Fibroblast of skin of back (primary cell): ENCODE data around the gene ANXA11.
"Not testable (repeated sequence)": the region's sequence is repeated elsewhere in the genome, so short reads cannot be mapped to it uniquely, and the experiment has no call there.

Experiments used
- DNase-seq: peaks from one replicate; pipeline ENCODE4 v3.0.0-alpha.2; 2013

The ANXA11 gene

GRCh38 chr10:80144696-80145131 lies 60.6 kb downstream of the ANXA11 start:
- DNase-seq: no peak

GRCh38 chr10:80144067-80144695 lies 61.2 kb downstream of the ANXA11 start:
- no peak for DNase-seq

GRCh38 chr10:80141696-80142460 lies 63.5 kb downstream of the ANXA11 start:
- DNase-seq: no peak

DNA sequence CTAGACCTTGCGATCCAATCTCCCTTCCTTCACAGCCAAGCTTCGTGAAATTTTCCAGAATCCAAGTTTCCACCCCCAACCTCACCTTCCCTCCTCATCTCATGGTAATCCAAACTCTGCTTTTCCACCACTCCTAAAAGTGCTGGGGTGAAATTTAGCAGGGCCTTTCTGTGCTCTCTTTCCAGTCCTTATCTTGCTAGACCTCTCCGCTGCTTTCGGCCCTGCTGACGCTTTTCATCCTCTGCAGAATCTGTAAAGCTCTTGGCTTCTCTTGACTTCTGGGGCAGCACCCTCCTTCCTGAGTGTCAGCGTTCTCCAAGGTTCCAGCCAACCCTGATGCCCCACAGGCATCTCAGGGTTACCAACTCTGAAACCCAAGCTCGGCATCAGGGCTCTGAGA lies 65.1 kb downstream of the ANXA11 start:
- no peak for DNase-seq

- no peak for DNase-seq
These were observed 66.1 kb downstream of the ANXA11 start for GRCh38 chr10:80139265-80139664.

- DNase-seq: no peak
These were observed 67.4 kb downstream of the ANXA11 start for GRCh38 chr10:80137920-80138319.

- DNase-seq: peak; percentile 61
These were observed 68.1 kb downstream of the ANXA11 start for GRCh38 chr10:80137031-80137862.

GRCh38 chr10:80136134-80136571 lies 69.2 kb downstream of the ANXA11 start:
- DNase-seq: peak; percentile 99

GRCh38 chr10:80133687-80134086 lies 71.7 kb downstream of the ANXA11 start:
- DNase-seq: not testable (repeated sequence)

DNA sequence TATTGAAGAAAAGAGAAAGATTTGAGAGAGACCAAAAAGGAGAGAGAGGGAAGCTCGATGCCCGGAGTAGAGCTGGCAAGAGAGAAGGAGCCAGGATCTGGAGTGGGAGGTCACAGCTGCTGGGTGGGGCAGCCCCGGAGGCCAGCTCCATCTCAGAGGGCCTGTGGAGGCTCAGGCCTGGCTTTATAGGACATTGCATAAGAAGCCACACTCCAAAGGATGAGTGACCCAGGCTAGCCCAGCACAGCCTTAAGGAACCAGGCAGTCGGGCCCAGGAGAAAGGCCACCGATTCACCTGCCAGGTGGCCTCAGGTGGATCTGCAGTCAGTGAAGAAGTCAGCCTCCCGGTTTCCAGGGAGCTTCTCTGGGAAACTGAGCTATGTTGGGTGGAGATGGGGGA lies 72.1 kb downstream of the ANXA11 start:
- DNase-seq: peak; percentile 36

GRCh38 chr10:80132299-80133139 lies 72.8 kb downstream of the ANXA11 start, which contains the start of gene PLAC9:
Gene PLAC9 (plus strand): TSS chr10:80132730. CDS start chr10:80132763, 33 bp downstream.
- peak; percentile 57 for DNase-seq

- peak; percentile 42 for DNase-seq
These were observed 73.8 kb downstream of the ANXA11 start for GRCh38 chr10:80131499-80131901.

DNA sequence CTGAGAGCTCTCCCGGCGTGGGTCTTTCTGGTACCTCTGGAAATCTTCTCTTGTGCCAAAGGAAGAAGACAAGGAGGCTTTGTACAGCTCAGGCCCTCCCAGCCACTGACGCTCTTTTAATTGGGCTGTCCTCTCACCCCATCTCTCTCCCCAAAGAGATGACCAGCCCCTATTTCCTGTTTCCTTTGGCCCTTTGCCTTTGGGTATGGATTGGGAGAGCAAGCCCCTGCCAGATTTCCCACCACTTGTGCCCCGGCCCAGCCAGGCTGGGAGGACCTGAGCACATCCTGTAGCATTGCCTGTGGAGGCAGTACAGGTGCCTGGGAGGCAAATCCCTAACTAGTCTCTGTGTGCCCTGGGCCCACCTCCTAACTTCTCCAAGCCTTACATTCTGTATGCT lies 78.5 kb downstream of the ANXA11 start:
- DNase-seq: no peak

GRCh38 chr10:80122746-80123145 lies 82.6 kb downstream of the ANXA11 start:
- DNase-seq: peak; percentile 80

DNA sequence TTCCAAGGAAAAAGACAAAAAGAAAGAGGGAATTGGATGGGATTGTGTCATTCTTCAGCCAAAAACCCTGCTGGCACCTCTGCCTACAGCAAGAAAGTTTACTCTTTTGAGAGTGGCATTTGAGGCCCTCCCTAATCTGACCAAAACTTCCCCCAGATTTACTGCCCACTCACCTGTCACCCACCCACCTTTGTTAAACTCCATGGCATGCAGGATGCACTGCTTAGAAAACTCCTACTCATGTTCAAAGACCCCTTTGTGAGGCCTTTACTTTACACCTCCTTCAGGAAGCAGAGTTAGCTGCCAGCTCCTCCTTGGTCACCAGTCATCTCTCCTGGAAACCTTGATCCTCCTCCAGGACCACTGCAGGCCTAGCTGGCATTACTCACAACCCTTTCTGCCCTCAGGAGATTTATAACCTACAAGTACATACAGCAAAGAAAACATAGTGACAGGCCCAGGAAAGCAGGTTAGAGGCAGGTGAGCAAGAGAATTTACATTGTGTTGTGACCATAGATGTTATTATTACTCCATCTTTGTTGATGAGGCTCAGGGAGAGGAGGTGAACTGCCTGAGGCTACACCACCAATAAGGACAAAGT lies 83.1 kb downstream of the ANXA11 start:
- no peak for DNase-seq

- no peak for DNase-seq
These were observed 86.7 kb downstream of the ANXA11 start for GRCh38 chr10:80118669-80119068.

GRCh38 chr10:80110986-80111385 lies 94.4 kb downstream of the ANXA11 start:
- no peak for DNase-seq

- DNase-seq: no peak
These were observed 96.6 kb downstream of the ANXA11 start for GRCh38 chr10:80108576-80109239.

- peak; percentile 74 for DNase-seq
These were observed 101.0 kb downstream of the ANXA11 start for GRCh38 chr10:80104066-80104926.
